Activated CD4-positive, alpha-beta memory T cell treated with anti-CD3 and anti-CD28 coated beads, Interleukin-2, amount 10 ng/mL, durations not matched to agents 7 days and 5 days (primary cell): Measurements from ENCODE around the gene FOXN1. TPM values are rescaled to one million over a fixed set of nuclear protein-coding genes. Genes with fewer than 3 reads are reported as not detected.
A peak's percentile ranks its signal among the peaks of the same experiment; 100 is the strongest.

Experiments
- CTCF ChIA-PET: fragments of 350-600 bp; sonication (Branson Sonifier 250); formaldehyde crosslinking; loops from one replicate; lab custom pipeline; 2021; ENCODE audit warnings: antibody characterized with exemption, inconsistent platforms; lab: Charles Lee
- POLR2A ChIA-PET: fragments of 350-600 bp; sonication (Branson Sonifier 250); formaldehyde crosslinking; loops from one replicate; lab custom pipeline; 2021; ENCODE audit warnings: antibody characterized with exemption; lab: Charles Lee
- DNase-seq: peaks from one replicate; pipeline ENCODE4 v3.0.0-alpha.2; 2020
- H3K27ac Mint-ChIP-seq: one replicate; pipeline ENCODE4 v1.8.0; 2021; ENCODE audit warnings: mild to moderate bottlenecking, mixed read lengths
- H3K27me3 Mint-ChIP-seq: one replicate; pipeline ENCODE4 v1.8.0; 2021; ENCODE audit warnings: mixed read lengths
- H3K36me3 Mint-ChIP-seq: one replicate; pipeline ENCODE4 v1.8.0; 2021; ENCODE audit warnings: low read depth, mixed read lengths
- H3K4me1 Mint-ChIP-seq: one replicate; pipeline ENCODE4 v1.8.0; 2021; ENCODE audit warnings: mixed read lengths
- H3K4me3 Mint-ChIP-seq: one replicate; pipeline ENCODE4 v1.8.0; 2021; ENCODE audit warnings: mild to moderate bottlenecking, mixed read lengths
- H3K9me3 Mint-ChIP-seq: one replicate; pipeline ENCODE4 v1.8.0; 2021; ENCODE audit warnings: mixed read lengths
- total RNA-seq, 2 experiments: library from RNA; stranded (reverse); gene quantifications; one replicate each; pipeline ENCODE4 v1.2.3, GENCODE V29; 2021

Gene FOXN1
- total RNA-seq, 2 experiments from 2014 or later: not detected

DNA sequence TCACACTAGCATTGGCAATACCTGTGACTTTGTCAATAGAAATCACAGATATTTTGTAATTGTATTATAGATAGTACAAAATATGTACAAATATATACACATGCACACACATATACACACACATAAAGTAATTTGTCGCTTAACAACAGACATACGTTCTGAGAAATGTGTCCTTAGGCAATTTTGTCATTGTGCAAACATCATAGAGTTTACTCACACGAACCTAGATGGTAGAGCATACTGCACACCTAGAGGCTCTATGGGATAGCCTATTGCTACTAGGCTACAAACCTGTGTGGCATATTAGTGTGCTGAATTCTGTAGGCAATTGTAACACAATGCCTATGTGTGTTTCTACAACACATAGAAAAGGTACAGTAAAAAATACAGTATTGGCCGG is 35.3 kb downstream of the FOXN1 start:
- no peak for DNase-seq
- Mint-ChIP-seq H3K36me3 (peaks cover 5% of the 10 kb centered on the region), H3K9me3 (no peaks in the 10 kb centered on the region), H3K27ac (no peak overlapping the region), H3K4me3 (no peak overlapping the region), H3K4me1 (no peaks in the 10 kb centered on the region), H3K27me3 (no peaks in the 10 kb centered on the region)
- ChIA-PET CTCF (interaction anchor here (1.0 to 2.1 kb wide), 3 partner anchors 9 to 46 kb away, joined by 3 to 17 read pairs (median 5); no protein-coding TSS in a partner anchor), POLR2A (no interaction called here)

DNA sequence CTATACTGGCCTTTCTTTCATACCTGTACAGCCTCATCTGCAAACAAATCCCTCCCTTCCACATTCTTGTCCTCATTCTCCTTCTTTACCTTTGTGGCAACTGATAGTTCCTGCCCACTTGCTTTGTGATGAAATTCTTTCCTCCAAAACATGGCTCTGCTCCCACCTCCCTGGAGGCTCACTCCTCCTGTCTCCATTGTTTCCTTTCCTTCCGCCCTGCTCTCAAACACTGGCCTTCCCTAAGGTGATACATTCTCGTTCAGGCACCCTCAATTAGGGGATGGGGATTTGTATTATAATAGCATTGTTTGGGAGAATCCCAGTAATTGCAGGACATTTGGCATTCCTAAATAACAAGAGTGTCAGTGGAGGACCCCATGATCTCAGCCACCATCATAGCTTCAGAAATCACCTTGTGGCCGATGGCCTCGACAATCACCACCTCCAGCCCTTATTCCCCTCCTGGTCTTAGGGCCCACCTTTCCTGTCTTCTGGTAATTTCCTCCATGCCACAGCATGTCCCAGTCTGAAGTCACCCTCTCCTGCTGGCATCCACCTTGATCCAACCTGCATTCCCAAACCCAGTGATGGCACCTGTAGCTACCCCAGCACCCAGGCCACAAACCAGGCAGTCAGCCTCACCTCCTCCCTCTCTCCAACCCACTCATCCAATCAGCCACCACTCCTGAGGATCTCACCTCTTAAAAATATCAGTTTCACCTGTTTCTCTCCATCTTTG is 38.4 kb downstream of the FOXN1 start:
- Mint-ChIP-seq H3K27ac (no peak overlapping the region), H3K4me3 (no peak overlapping the region), H3K9me3 (no peaks in the 10 kb centered on the region), H3K27me3 (no peaks in the 10 kb centered on the region), H3K4me1 (peaks cover 19% of the 10 kb centered on the region), H3K36me3 (peaks cover 8% of the 10 kb centered on the region)
- CTCF ChIA-PET: interaction anchor here (1.3 kb wide), 1 partner anchor 8 kb away, joined by 3 read pairs; no protein-coding TSS in a partner anchor
- POLR2A ChIA-PET: no interaction called here
- DNase-seq: no peak

DNA sequence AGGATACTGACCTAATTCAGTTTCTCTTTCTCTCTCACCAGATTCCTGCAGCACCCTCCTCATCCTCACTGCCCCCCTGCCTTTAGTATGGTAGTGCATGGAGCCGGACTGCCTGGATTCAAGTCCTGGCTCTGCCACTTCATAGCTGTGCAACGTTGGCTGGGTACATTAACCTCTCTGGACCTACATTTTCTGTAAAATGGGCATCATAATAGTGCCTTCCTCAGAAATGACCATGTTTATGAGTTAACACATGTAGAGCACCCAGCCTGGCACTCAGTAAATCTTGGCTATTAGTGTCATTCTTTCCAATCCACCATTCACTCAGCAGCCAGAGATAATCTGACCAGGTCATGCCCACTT is 39.0 kb downstream of the FOXN1 start:
- Mint-ChIP-seq H3K4me3 (no peak overlapping the region), H3K9me3 (no peaks in the 10 kb centered on the region), H3K27me3 (no peaks in the 10 kb centered on the region), H3K36me3 (peaks cover 8% of the 10 kb centered on the region), H3K4me1 (peaks cover 25% of the 10 kb centered on the region), H3K27ac (no peak overlapping the region)
- POLR2A ChIA-PET: no interaction called here
- CTCF ChIA-PET: interaction anchor here (1.3 kb wide), 1 partner anchor 8 kb away, joined by 3 read pairs; no protein-coding TSS in a partner anchor
- no peak for DNase-seq

DNA sequence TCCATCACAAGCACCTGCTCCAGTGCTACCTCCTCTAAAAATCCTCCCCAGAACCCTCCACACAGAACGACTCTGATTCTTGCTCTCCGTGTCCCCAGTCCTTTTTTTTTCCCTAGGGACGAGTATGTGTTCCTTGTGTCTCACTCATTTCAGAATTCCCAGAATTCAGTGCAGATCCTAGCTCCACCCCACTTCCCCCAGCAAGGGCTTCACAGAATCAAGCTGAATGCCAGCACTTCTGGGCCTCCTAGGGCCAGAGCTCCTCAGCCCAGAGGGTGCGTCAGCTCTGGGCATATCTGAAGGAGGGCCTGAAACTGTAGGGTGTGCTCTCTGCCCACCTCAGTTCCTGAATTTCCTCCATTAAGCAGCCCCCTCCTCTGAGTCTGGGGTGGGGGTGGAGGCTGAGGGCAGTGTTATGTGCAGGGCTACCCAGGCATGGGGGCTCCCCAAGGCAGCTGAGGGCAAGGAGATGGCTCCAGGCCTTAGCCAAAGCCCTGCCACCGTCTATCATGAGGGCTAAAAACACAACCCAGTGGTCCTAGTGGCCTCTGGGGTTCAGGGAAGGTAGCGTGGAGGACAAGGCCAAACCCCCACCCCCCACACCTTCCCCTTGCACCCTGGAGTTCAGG is 39.8 kb downstream of the FOXN1 start:
- ChIA-PET CTCF (interaction anchor here (1.0 to 1.6 kb wide), 2 partner anchors 10 to 25 kb away, joined by 4 to 9 read pairs; partner anchors contain the start of gene PIGS), POLR2A (interaction anchor here (1.3 to 6.2 kb wide), 2 partner anchors 25 to 99 kb away, joined by 3 to 64 read pairs; partner anchors contain the start of genes BLTP2 and PIGS)
- Mint-ChIP-seq H3K9me3 (no peaks in the 10 kb centered on the region), H3K4me3 (no peak overlapping the region), H3K36me3 (peaks cover 8% of the 10 kb centered on the region), H3K4me1 (peaks cover 33% of the 10 kb centered on the region), H3K27ac (no peak overlapping the region), H3K27me3 (no peaks in the 10 kb centered on the region)
- DNase-seq: no peak

DNA sequence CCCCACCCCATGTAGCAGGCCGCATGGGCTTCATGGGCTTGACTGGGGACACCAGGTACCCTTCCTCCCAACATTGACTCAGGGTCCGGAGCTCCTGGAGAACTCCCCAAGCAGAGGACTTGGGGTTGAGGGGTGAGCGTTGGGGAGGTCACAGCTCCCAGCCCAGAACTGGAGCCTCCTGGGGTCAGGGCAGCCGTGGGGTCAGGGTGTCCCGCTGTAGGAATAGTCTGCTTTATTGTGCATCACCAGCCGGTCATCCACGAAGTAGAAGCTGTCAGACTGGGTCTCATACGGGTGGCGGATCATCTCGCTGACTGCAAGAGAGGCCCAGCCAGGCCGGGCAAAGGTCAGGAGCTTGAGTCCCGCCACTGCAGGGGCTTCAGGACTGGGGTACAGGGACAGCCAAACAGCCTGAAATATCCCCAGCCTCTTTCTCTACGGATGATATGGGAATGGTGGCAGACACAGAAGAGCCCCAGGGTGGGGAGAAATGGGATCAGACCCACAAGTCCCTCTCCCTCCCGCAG is 41.0 kb downstream of the FOXN1 start:
- POLR2A ChIA-PET: interaction anchor here (0.6 to 6.2 kb wide), 5 partner anchors 24 to 589 kb away, joined by 3 to 64 read pairs (median 3); partner anchors contain the start of genes BLTP2, PIGS and TNFAIP1
- no peaks in the 10 kb centered on the region for H3K27me3 Mint-ChIP-seq
- peaks cover 11% of the 10 kb centered on the region for H3K36me3 Mint-ChIP-seq
- peak overlapping the region; percentile 72 for H3K27ac Mint-ChIP-seq
- peaks cover 43% of the 10 kb centered on the region for H3K4me1 Mint-ChIP-seq
- no peak overlapping the region for H3K4me3 Mint-ChIP-seq
- CTCF ChIA-PET: interaction anchor here (0.8 to 1.6 kb wide), 6 partner anchors 8 to 51 kb away, joined by 3 to 9 read pairs (median 3); partner anchors contain the start of gene PIGS
- DNase-seq: no peak
- H3K9me3 Mint-ChIP-seq: no peaks in the 10 kb centered on the region

DNA sequence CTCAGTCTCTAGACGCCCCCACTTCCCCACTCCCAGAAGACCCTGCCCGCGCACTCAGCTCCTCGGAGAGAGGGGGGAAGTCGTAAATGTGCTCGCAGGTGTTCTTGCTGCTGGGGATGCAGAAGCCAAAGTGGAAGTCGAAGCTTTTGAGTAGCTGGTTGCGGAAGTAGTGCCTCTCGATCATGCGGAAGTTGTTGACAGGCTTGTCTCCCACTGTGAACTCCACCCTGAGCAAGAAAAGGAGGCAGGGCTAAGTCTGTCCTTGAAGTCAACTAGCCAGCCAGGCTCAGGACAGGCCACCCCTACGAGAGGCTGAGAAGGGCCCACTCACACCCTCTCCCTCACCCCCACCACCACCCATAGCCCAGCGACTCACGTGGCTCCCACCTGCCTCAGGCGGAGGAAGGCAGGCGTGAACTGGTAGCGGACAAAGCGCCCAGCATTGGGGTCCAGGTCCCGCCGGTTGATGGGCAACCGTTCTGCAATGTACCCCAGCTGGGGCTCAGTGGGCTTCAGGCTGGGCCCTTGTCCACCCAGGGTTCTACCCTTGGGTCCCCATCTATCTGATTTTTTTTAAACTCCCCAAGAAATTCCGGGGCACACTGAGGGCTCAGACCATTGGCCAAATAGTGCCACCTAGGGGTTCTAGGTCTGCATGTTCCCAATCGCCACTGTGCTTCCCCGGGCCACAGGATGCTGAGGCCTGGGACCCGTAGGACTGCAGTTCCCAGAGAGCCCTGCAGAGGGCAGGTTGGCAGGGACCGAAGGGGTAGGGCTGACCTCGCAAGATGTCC is 41.7 kb downstream of the FOXN1 start:
- ChIA-PET CTCF (interaction anchor here (0.9 to 4.2 kb wide), 10 partner anchors 8 to 164 kb away, joined by 3 to 23 read pairs (median 3); partner anchors contain the start of genes PIGS and PROCA1), POLR2A (interaction anchor here (0.6 to 6.2 kb wide), 5 partner anchors 23 to 590 kb away, joined by 3 to 64 read pairs (median 4); partner anchors contain the start of genes PIGS, SPAG5 and TNFAIP1)
- peaks cover 45% of the 10 kb centered on the region for H3K4me1 Mint-ChIP-seq
- peaks cover 13% of the 10 kb centered on the region for H3K36me3 Mint-ChIP-seq
- H3K27me3 Mint-ChIP-seq: no peaks in the 10 kb centered on the region
- DNase-seq: peak; percentile 75
- peak overlapping the region; percentile 88 for H3K27ac Mint-ChIP-seq
- peak overlapping the region; percentile 29 for H3K4me3 Mint-ChIP-seq
- no peaks in the 10 kb centered on the region for H3K9me3 Mint-ChIP-seq

DNA sequence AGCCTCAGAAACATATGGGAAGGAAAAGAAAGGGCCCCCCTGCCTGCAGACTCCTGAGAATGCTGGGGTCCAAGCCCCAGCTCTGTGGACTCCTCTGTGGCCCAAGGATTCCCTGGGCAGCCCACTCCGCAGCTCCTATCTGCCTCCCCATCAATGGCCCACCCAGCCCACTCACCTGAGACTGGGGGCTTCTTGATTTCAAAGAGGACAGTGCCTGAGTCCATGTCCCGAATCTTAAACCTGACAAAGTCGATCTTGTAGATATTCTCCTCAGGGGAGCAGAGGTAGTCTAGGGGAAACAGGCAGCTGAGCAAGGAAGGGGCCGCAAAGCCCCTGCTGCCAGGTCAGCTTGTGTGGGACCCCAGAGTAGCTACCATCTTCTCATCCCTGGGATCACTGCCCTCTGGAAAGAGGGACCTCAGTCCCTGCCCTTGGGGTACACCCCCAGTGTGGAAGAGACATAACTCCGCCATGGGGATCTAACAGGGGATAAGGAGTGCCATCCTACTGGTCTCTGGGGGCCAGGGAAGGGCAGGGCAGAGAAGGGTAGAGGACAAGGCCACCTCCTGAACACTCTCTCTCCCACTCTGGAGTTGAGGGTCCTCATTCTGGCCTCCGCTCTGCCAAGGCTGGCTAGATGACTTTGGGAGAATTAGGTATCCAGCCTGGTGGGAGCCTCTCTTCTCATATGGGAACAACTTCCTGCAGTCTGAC is 42.4 kb downstream of the FOXN1 start:
- POLR2A ChIA-PET: interaction anchor here (0.8 to 6.2 kb wide), 5 partner anchors 22 to 213 kb away, joined by 3 to 64 read pairs (median 4); partner anchors contain the start of genes PIGS, SPAG5 and TNFAIP1
- DNase-seq: no peak
- peaks cover 46% of the 10 kb centered on the region for H3K4me1 Mint-ChIP-seq
- CTCF ChIA-PET: interaction anchor here (0.9 to 4.2 kb wide), 11 partner anchors 8 to 163 kb away, joined by 3 to 23 read pairs (median 3); partner anchors contain the start of genes PIGS and PROCA1
- no peaks in the 10 kb centered on the region for H3K9me3 Mint-ChIP-seq
- H3K27me3 Mint-ChIP-seq: no peaks in the 10 kb centered on the region
- H3K4me3 Mint-ChIP-seq: peak overlapping the region; percentile 8
- peaks cover 20% of the 10 kb centered on the region for H3K36me3 Mint-ChIP-seq
- peak overlapping the region; percentile 88 for H3K27ac Mint-ChIP-seq

DNA sequence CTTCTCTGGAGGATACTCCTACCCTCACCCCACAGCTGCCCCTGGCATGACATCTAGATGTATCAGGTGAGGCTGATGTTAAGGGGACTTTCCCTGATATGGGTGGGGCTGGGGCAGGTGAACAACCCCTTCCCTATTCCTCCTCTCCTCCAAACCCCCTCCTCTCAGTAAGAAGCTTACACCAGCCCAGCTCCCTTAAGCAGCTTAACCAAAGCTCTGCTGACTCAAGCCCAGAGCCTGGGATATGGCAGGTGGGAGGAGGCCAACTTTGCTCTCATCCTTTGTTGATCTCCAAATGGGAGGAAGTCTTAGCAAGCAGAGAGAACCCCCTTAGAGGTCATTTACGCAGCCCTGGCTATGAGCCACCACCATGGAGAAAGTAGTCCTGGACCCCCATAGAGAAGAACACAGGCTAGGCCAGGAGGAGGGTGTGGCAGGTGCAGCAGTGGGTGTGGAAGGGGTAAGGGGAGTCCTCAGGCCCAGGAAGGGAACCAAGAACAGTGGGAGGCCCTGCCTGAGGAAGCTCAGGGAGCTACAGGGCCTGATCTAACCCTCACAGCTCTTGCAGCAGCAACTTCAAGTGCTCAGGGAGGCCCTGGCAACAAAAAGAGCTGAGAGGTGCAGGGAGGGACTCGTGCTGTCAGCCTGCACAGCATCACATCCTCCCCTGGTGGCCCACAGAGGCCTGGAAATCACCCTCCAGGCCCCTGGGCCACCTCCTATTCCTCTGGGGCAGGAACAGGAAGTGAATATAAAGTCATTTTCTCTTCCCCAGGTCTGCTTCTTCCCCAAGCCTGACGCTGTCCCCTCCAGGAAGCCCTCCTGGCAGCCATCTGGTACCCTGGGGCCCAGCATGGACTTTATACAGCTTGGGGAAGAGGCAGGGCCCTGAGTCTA is 43.3 kb downstream of the FOXN1 start:
- peak overlapping the region; percentile 46 for H3K4me3 Mint-ChIP-seq
- H3K9me3 Mint-ChIP-seq: no peaks in the 10 kb centered on the region
- H3K27ac Mint-ChIP-seq: peak overlapping the region; percentile 88
- peaks cover 29% of the 10 kb centered on the region for H3K36me3 Mint-ChIP-seq
- no peaks in the 10 kb centered on the region for H3K27me3 Mint-ChIP-seq
- peak; percentile 80 for DNase-seq
- ChIA-PET CTCF (interaction anchor here (1.0 to 4.2 kb wide), 10 partner anchors 9 to 112 kb away, joined by 3 to 23 read pairs (median 4); partner anchors contain the start of gene PIGS), POLR2A (interaction anchor here (0.8 to 6.2 kb wide), 8 partner anchors 10 to 170 kb away, joined by 3 to 64 read pairs (median 4); partner anchors contain the start of genes ALDOC, PIGS, RPL23A and SDF2)
- peaks cover 46% of the 10 kb centered on the region for H3K4me1 Mint-ChIP-seq

DNA sequence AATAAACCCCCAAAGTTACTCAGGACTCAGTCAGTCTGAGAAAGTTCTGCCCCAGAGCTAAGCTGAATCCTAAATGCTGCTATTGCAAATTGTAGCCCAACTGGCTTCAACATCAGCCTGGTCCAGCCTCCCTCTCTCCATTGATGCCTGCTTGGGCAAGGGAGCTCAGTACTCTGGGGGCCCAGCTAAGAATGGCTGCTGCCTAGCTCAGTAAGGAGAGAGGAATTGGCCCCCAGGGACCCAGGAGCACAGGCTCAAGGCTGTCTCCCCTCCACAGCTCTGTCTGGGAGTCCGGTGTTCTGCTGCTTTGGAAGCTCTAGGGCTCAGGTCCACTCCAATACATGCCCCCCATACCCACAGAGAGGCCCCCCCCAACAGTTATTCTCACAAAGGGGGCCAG is 44.7 kb downstream of the FOXN1 start:
- CTCF ChIA-PET: interaction anchor here (0.9 to 4.2 kb wide), 7 partner anchors 10 to 176 kb away, joined by 3 to 23 read pairs (median 4); partner anchors contain the start of genes ALDOC and PIGS
- peak overlapping the region; percentile 55 for H3K27ac Mint-ChIP-seq
- peaks cover 46% of the 10 kb centered on the region for H3K4me1 Mint-ChIP-seq
- DNase-seq: no peak
- no peaks in the 10 kb centered on the region for H3K27me3 Mint-ChIP-seq
- peak overlapping the region; percentile 80 for H3K4me3 Mint-ChIP-seq
- H3K9me3 Mint-ChIP-seq: no peaks in the 10 kb centered on the region
- peaks cover 35% of the 10 kb centered on the region for H3K36me3 Mint-ChIP-seq
- POLR2A ChIA-PET: interaction anchor here (0.5 to 6.2 kb wide), 9 partner anchors 11 to 169 kb away, joined by 3 to 64 read pairs (median 4); partner anchors contain the start of genes ALDOC, PIGS, RPL23A and SDF2

DNA sequence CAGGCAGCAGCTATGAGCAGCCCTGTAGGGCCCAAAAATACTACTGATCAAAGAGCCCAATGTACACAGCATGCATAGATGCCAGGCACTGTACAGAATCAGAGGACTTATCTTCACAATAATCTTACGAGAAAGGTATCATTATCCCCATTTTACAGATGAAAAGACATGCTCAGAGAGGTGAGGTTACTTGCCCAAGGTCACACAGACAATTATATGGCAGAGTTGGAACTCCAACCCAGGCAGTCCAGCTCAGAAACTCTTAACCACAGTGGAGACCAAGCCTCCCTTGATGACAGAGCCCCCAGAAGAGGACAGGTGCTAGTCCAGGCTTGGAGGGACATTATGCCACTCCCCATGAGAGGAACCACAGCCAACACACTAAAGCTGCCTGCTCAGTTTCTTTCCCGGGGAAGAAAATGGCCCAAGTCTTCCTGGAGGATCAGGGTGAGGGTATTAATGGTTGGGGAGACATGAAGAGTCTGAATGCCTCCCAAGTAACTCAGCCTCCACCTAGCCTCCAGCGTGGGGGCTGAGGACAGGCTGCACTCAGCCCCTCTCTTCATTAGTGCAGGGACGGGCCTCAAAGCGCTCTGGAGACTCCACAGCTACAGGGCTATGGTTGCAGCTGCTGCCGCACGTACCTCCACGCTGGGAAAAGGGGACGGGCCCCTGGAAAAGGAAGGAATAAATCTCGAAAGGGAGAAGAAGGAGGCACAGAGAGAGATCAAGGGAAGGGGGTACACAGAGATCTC is 45.5 kb downstream of the FOXN1 start:
- Mint-ChIP-seq H3K27me3 (no peaks in the 10 kb centered on the region), H3K27ac (peak overlapping the region; percentile 58), H3K36me3 (peaks cover 40% of the 10 kb centered on the region), H3K4me1 (peaks cover 46% of the 10 kb centered on the region), H3K4me3 (peak overlapping the region; percentile 80), H3K9me3 (no peaks in the 10 kb centered on the region)
- ChIA-PET CTCF (interaction anchor here (1.0 to 4.2 kb wide), 6 partner anchors 11 to 175 kb away, joined by 3 to 23 read pairs (median 6); partner anchors contain the start of genes ALDOC and PIGS), POLR2A (interaction anchor here (0.9 to 6.2 kb wide), 8 partner anchors 10 to 95 kb away, joined by 3 to 64 read pairs (median 4); partner anchors contain the start of genes ALDOC, PIGS and SPAG5)
- no peak for DNase-seq
